Naive thymus-derived CD8-positive, alpha-beta T cell (primary cell): ENCODE results near the gene PCNP. TPM values are rescaled to one million over a fixed set of nuclear protein-coding genes. Genes with fewer than 3 reads are reported as not detected.
"Not testable (repeated sequence)": the region's sequence is repeated elsewhere in the genome, so short reads cannot be mapped to it uniquely, and the experiment has no call there.

Experiments
- ATAC-seq, 2 donors: fragments of 150-1000 bp; cut with Tn5 transposase in 1 of 2; sonication (Bioruptor Pico), chemical (Tn5 transposase) in 1 of 2; 1 replicate in 1 of 2; 2 replicates in 1 of 2; pipeline ENCODE4 v1.10.0; 2021; ENCODE audit warnings: mild to moderate bottlenecking in 2 of 2, moderate library complexity in 2 of 2
- POLR2A ChIA-PET: fragments of 350-600 bp; sonication (Branson Sonifier 250); formaldehyde crosslinking; loops from one replicate; lab custom pipeline; 2021; ENCODE audit warnings: antibody characterized with exemption; lab: Charles Lee
- DNase-seq, 10 donors: peaks; one replicate each; pipeline versions ENCODE4 v3.0.0 to v3.0.0-alpha.2; 2020 to 2022
- H3K27ac Mint-ChIP-seq, 10 donors: one replicate each; pipeline ENCODE4 v1.8.0; 2020 to 2022; ENCODE audit warnings: mild to moderate bottlenecking in 10 of 10, mixed read lengths in 10 of 10, moderate library complexity in 4 of 10, inconsistent platforms in 1 of 10
- H3K27me3 Mint-ChIP-seq, 5 donors: one replicate each; pipeline ENCODE4 v1.8.0; 2021 to 2022; ENCODE audit warnings: mixed read lengths in 5 of 5
- H3K36me3 Mint-ChIP-seq, 3 donors: one replicate each; pipeline ENCODE4 v1.8.0; 2020 to 2022; ENCODE audit warnings: mixed read lengths in 3 of 3, mild to moderate bottlenecking in 2 of 3, inconsistent platforms in 1 of 3
- H3K4me1 Mint-ChIP-seq, 4 donors: one replicate each; pipeline ENCODE4 v1.8.0; 2021 to 2022; ENCODE audit warnings: mixed read lengths in 4 of 4
- H3K4me3 Mint-ChIP-seq, 10 donors: one replicate each; pipeline ENCODE4 v1.8.0; 2020 to 2022; ENCODE audit warnings: mild to moderate bottlenecking in 10 of 10, mixed read lengths in 10 of 10, moderate library complexity in 6 of 10, inconsistent platforms in 1 of 10
- H3K9me3 Mint-ChIP-seq, 9 donors: one replicate each; pipeline ENCODE4 v1.8.0; 2020 to 2022; ENCODE audit warnings: mixed read lengths in 9 of 9, mild to moderate bottlenecking in 3 of 9, inconsistent platforms in 1 of 9, moderate library complexity in 1 of 9
- polyA plus RNA-seq, 3 donors: library from polyadenylated mRNA; unstranded; fragments of 300-500 nt; fragmentation: Illumina TruSeq; gene quantifications; one replicate each; pipeline ENCODE4 v1.2.3, GENCODE V29; 2021
- total RNA-seq, 8 experiments: library from RNA in 2 of 8; stranded (reverse) in 2 of 8; gene quantifications; one replicate each; pipeline ENCODE4 v1.2.3 and lab custom pipeline; 2021 to 2026

PCNP gene
- total and polyA plus RNA-seq, 5 experiments from 2014 or later, result 112 to 189 (median 130) TPM

GRCh38 chr3:101635954-101636798, 62.2 kb downstream of the PCNP start:
- no peak overlapping the region for H3K4me3 Mint-ChIP-seq
- H3K9me3 Mint-ChIP-seq, result no peaks in the 10 kb centered on the region
- H3K27ac Mint-ChIP-seq, result peak overlapping the region in 1 of 10 donors; percentile 16
- no peaks in the 10 kb centered on the region for H3K36me3 Mint-ChIP-seq
- H3K27me3 Mint-ChIP-seq, result no peaks in the 10 kb centered on the region
- H3K4me1 Mint-ChIP-seq, result peaks cover 0 to 6% (median 2%) of the 10 kb centered on the region in 4 donors
- DNase-seq, result peak; percentile 29 to 83 (median 63)
- peak; percentile 92 to 94 for ATAC-seq
- POLR2A ChIA-PET, result interaction anchor here (0.6 kb wide), 1 partner anchor 9 kb away, joined by 4 read pairs; no protein-coding TSS in a partner anchor

- H3K27me3 Mint-ChIP-seq, result no peaks in the 10 kb centered on the region
- no peak overlapping the region for H3K4me3 Mint-ChIP-seq
- H3K27ac Mint-ChIP-seq, result peak overlapping the region in 1 of 10 donors; percentile 81
- no peaks in the 10 kb centered on the region for H3K9me3 Mint-ChIP-seq
- peaks cover 0 to 6% (median 2%) of the 10 kb centered on the region in 4 donors for H3K4me1 Mint-ChIP-seq
- no peaks in the 10 kb centered on the region for H3K36me3 Mint-ChIP-seq
- ATAC-seq (no peak), DNase-seq (no peak)
- POLR2A ChIA-PET, result no interaction called here
Measured at GRCh38 chr3:101637451-101637850, 63.5 kb downstream of the PCNP start.

GRCh38 chr3:101638261-101638745, 64.3 kb downstream of the PCNP start:
- H3K27me3 Mint-ChIP-seq, result no peaks in the 10 kb centered on the region
- H3K9me3 Mint-ChIP-seq, result no peaks in the 10 kb centered on the region
- H3K36me3 Mint-ChIP-seq, result no peaks in the 10 kb centered on the region
- H3K27ac Mint-ChIP-seq, result peak overlapping the region in 3 of 10 donors; percentile 44 to 81 (median 60)
- H3K4me3 Mint-ChIP-seq, result no peak overlapping the region
- DNase-seq, result no peak
- POLR2A ChIA-PET, result no interaction called here
- peaks cover 0 to 9% (median 8%) of the 10 kb centered on the region in 4 donors for H3K4me1 Mint-ChIP-seq
- no peak for ATAC-seq

GRCh38 chr3:101639280-101639963, 65.4 kb downstream of the PCNP start:
- POLR2A ChIA-PET, result no interaction called here
- Mint-ChIP-seq H3K27ac (no peak overlapping the region), H3K4me1 (peaks cover 7 to 21% (median 19%) of the 10 kb centered on the region in 4 donors), H3K36me3 (no peaks in the 10 kb centered on the region), H3K4me3 (no peak overlapping the region), H3K27me3 (no peaks in the 10 kb centered on the region), H3K9me3 (no peaks in the 10 kb centered on the region)
- DNase-seq (no peak), ATAC-seq (no peak)

GRCh38 chr3:101640256-101640655, 66.3 kb downstream of the PCNP start:
- no peaks in the 10 kb centered on the region for H3K27me3 Mint-ChIP-seq
- ATAC-seq, result no peak
- H3K27ac Mint-ChIP-seq, result peak overlapping the region in 1 of 10 donors; percentile 10
- POLR2A ChIA-PET, result no interaction called here
- no peaks in the 10 kb centered on the region for H3K9me3 Mint-ChIP-seq
- peaks cover 7 to 29% (median 26%) of the 10 kb centered on the region in 4 donors for H3K4me1 Mint-ChIP-seq
- no peak for DNase-seq
- no peak overlapping the region for H3K4me3 Mint-ChIP-seq
- no peaks in the 10 kb centered on the region for H3K36me3 Mint-ChIP-seq

GRCh38 chr3:101641397-101642115, 67.6 kb downstream of the PCNP start:
- POLR2A ChIA-PET, result not testable (repeated sequence)

GRCh38 chr3:101642441-101642840, 68.5 kb downstream of the PCNP start:
- POLR2A ChIA-PET, result no interaction called here
- Mint-ChIP-seq H3K36me3 (peaks cover 0 to 6% (median 0%) of the 10 kb centered on the region in 3 donors), H3K9me3 (no peaks in the 10 kb centered on the region), H3K4me1 (peaks cover 12 to 32% (median 30%) of the 10 kb centered on the region in 4 donors), H3K27ac (peak overlapping the region in 7 of 10 donors; percentile 28 to 86 (median 69)), H3K4me3 (no peak overlapping the region), H3K27me3 (no peaks in the 10 kb centered on the region)
- DNase-seq (no peak), ATAC-seq (no peak)

More at GRCh38 chr3:101641397-101642115, 67.6 kb downstream of the PCNP start:
- H3K27ac Mint-ChIP-seq, result peak overlapping the region in 4 of 10 donors; percentile 8 to 52 (median 26)
- H3K36me3 Mint-ChIP-seq, ATAC-seq, H3K4me3 Mint-ChIP-seq, DNase-seq, H3K27me3 Mint-ChIP-seq, H3K9me3 Mint-ChIP-seq: not testable (repeated sequence)
- peaks cover 12 to 32% (median 30%) of the 10 kb centered on the region in 4 donors for H3K4me1 Mint-ChIP-seq

- Mint-ChIP-seq H3K27ac (peak overlapping the region; percentile 45 to 89 (median 76)), H3K4me3 (peak overlapping the region in 5 of 10 donors; percentile 1 to 41 (median 20)), H3K4me1 (peaks cover 12 to 32% (median 30%) of the 10 kb centered on the region in 4 donors), H3K36me3 (peaks cover 0 to 7% (median 2%) of the 10 kb centered on the region in 3 donors), H3K9me3 (no peaks in the 10 kb centered on the region), H3K27me3 (no peaks in the 10 kb centered on the region)
- DNase-seq, result no peak
- ATAC-seq, result no peak
- POLR2A ChIA-PET, result no interaction called here
Measured at GRCh38 chr3:101643009-101643844, 69.2 kb downstream of the PCNP start.

Other genes with a start within 250 kb of the PCNP start
- gene SENP7, start 61.0 kb upstream of the PCNP start, total RNA-seq, result 10 to 100 TPM; 71.2 to 72.5 TPM
- gene SENP7, start 61.0 kb upstream of the PCNP start, polyA plus RNA-seq, result 10 to 100 TPM in 1 of 3 donors, 1 to 10 TPM in 2; 6.7 to 11.2 (median 9.3) TPM
- 10 to 100 TPM; 27.2 to 30.5 TPM for gene TRMT10C, start 12.3 kb upstream of the PCNP start, total RNA-seq
- gene TRMT10C, start 12.3 kb upstream of the PCNP start, polyA plus RNA-seq, result 10 to 100 TPM; 34.1 to 52.7 (median 36.7) TPM
- 10 to 100 TPM; 52.7 to 53.1 TPM for gene ZBTB11, start 103.0 kb downstream of the PCNP start, total RNA-seq
- 10 to 100 TPM in 1 of 3 donors, 1 to 10 TPM in 2; 8.6 to 10.9 (median 9.5) TPM for gene ZBTB11, start 103.0 kb downstream of the PCNP start, polyA plus RNA-seq
- gene RPL24, start 112.5 kb downstream of the PCNP start, total RNA-seq, result 1,000 to 10,000 TPM; 1,519 to 1,530 TPM
- gene RPL24, start 112.5 kb downstream of the PCNP start, polyA plus RNA-seq, result 1,000 to 10,000 TPM; 1,202 to 1,552 (median 1,441) TPM
- 10 to 100 TPM in 1 of 2 experiments, 1 to 10 TPM in 1; 8.4 to 10.5 TPM for gene CEP97, start 150.4 kb downstream of the PCNP start, total RNA-seq
- 1 to 10 TPM; 1.8 to 5.3 (median 3.5) TPM for gene CEP97, start 150.4 kb downstream of the PCNP start, polyA plus RNA-seq
- 10 to 100 TPM; 38.3 to 40.0 TPM for gene NXPE3, start 205.0 kb downstream of the PCNP start, total RNA-seq
- gene NXPE3, start 205.0 kb downstream of the PCNP start, polyA plus RNA-seq, result 10 to 100 TPM; 32.5 to 61.0 (median 50.2) TPM